Measurements from ENCODE around the gene CDX1. TPM values are rescaled to one million over a fixed set of nuclear protein-coding genes. Genes with fewer than 3 reads are reported as not detected.

CDX1 gene
- total and polyA plus RNA-seq, 2 of the 8 experiments (the other 6 are each of a cell fraction or from before 2014, with no cell fraction given), result not detected

GRCh38 chr5:150122536-150123481, 43.8 kb upstream of the CDX1 start (continued):
- TF ChIP-seq CHD7 (IDR thresholded peaks at IDR 0.05; ENCODE audit: insufficient replicate concordance, low read length) (no peak), TAF7 (optimal IDR thresholded peaks at IDR 0.05; ENCODE audit: borderline replicate concordance, low read depth, low read length) (no peak), BRCA1 (IDR thresholded peaks at IDR 0.05; ENCODE audit: low read depth, low read length) (no peak), SAP30 (IDR thresholded peaks at IDR 0.05; ENCODE audit: insufficient read depth, insufficient replicate concordance, low read length) (no peak), HDAC6 (IDR thresholded peaks at IDR 0.05; ENCODE audit: low read depth, low read length) (no peak), SP4 (IDR thresholded peaks at IDR 0.05; ENCODE audit: low read length) (no peak)

Data from H1 (cell line).